Testis (tissue), 2 donors: ENCODE measurements around the gene SLC6A6.

Experiments used
- POLR2A ChIP-seq: fragments of 450-650 bp; IDR thresholded peaks from one replicate; pipeline ENCODE4 v1.6.1; 2017; ENCODE audit warnings: antibody characterized with exemption, mild to moderate bottlenecking, moderate library complexity
- TF ChIP-seq, protein P1 (sequence below), 3 experiments: fragments of 450-650 bp in 2 of 3; fragments of 200-600 bp in 1 of 3; sonication (generic) in 1 of 3; IDR thresholded peaks; one replicate each; pipeline ENCODE4 v1.5.1; 2016 to 2019; ENCODE audit warnings: antibody characterized with exemption in 3 of 3, mild to moderate bottlenecking in 2 of 3, moderate library complexity in 1 of 3

DNA sequence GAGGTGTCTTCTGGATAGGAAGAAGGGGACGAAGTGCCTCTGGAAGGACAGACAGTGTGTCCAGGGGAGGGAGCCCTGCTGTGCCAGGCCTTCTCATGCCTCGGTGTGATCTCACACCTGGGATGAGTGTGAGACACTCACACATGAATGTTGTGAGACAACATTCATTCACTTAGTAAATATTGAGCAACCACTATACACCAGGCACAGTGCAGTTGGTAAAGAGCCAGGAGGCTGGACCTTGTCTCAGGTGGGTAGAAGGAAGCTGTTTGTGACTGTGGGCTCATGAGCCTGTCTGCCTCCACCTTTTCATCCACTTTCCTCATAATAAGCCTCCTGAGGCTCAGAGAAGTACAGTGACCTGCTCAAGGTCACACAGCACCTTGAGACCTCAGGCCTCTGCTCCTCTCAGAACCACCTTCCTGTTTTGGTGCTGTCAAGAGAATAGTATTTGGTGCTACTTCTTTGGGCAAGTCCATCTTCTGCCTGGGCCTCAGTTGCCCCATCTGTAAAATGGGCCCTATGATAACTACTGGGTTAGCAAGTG, 20.9 kb downstream of the SLC6A6 start:
- TF ChIP-seq, protein P1, sequence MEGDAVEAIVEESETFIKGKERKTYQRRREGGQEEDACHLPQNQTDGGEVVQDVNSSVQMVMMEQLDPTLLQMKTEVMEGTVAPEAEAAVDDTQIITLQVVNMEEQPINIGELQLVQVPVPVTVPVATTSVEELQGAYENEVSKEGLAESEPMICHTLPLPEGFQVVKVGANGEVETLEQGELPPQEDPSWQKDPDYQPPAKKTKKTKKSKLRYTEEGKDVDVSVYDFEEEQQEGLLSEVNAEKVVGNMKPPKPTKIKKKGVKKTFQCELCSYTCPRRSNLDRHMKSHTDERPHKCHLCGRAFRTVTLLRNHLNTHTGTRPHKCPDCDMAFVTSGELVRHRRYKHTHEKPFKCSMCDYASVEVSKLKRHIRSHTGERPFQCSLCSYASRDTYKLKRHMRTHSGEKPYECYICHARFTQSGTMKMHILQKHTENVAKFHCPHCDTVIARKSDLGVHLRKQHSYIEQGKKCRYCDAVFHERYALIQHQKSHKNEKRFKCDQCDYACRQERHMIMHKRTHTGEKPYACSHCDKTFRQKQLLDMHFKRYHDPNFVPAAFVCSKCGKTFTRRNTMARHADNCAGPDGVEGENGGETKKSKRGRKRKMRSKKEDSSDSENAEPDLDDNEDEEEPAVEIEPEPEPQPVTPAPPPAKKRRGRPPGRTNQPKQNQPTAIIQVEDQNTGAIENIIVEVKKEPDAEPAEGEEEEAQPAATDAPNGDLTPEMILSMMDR (IDR thresholded peaks at IDR 0.05): no peak
- TF ChIP-seq POLR2A: no peak
